Smooth muscle cell (in vitro differentiated cells): ENCODE measurements around the gene ZDHHC7. TPM values are rescaled to one million over a fixed set of nuclear protein-coding genes. Genes with fewer than 3 reads are reported as not detected.
A peak's percentile ranks its signal among the peaks of the same experiment; 100 is the strongest.
"Not testable (repeated sequence)": the region's sequence is repeated elsewhere in the genome, so short reads cannot be mapped to it uniquely, and the experiment has no call there.

Source experiments
- DNase-seq: peaks from one replicate; lab custom pipeline; 2025; ENCODE audit not compliant: unreplicated experiment; lab: John Stamatoyannopoulos, UW
- H2AFZ ChIP-seq: fragments of 200-600 bp; sonication (generic); 2 replicates; pipeline ENCODE4 v1.6.0; 2016; ENCODE audit warnings: antibody characterized with exemption, low read depth, mild to moderate bottlenecking
- H3F3A ChIP-seq: fragments of 200-600 bp; sonication (generic); 2 replicates; pipeline ENCODE4 v1.6.0; 2017; ENCODE audit warnings: antibody characterized with exemption, low read depth
- H3K27ac ChIP-seq: fragments of 200-600 bp; sonication (generic); 2 replicates; pipeline ENCODE4 v1.5.1; 2016; ENCODE audit warnings: low read depth, mild to moderate bottlenecking
- H3K27me3 ChIP-seq: fragments of 200-600 bp; sonication (generic); 2 replicates; pipeline ENCODE4 v1.6.1; 2016; ENCODE audit warnings: low read depth, mild to moderate bottlenecking
- H3K36me3 ChIP-seq: fragments of 200-600 bp; sonication (generic); 2 replicates; pipeline ENCODE4 v1.5.1; 2016; ENCODE audit warnings: low read depth
- H3K4me1 ChIP-seq: fragments of 200-600 bp; sonication (generic); 2 replicates; pipeline ENCODE4 v1.5.1; 2016; ENCODE audit warnings: low read depth
- H3K4me2 ChIP-seq: fragments of 200-600 bp; sonication (generic); 2 replicates; pipeline ENCODE4 v1.6.0; 2016; ENCODE audit warnings: mild to moderate bottlenecking
- H3K4me3 ChIP-seq: fragments of 200-600 bp; sonication (generic); 2 replicates; pipeline ENCODE4 v1.5.1; 2016; ENCODE audit warnings: mild to moderate bottlenecking
- H3K79me2 ChIP-seq: fragments of 200-600 bp; sonication (generic); 2 replicates; pipeline ENCODE4 v1.6.0; 2016; ENCODE audit warnings: low read depth, mild to moderate bottlenecking
- H3K9ac ChIP-seq: fragments of 200-600 bp; sonication (generic); 2 replicates; pipeline ENCODE4 v1.6.0; 2016; ENCODE audit warnings: low read depth
- H3K9me3 ChIP-seq: fragments of 200-600 bp; sonication (generic); replicated peaks from 2 replicates; pipeline ENCODE4 v1.5.1; 2016; ENCODE audit warnings: low read depth
- H4K20me1 ChIP-seq: fragments of 200-600 bp; sonication (generic); 2 replicates; pipeline ENCODE4 v1.6.0; 2016; ENCODE audit warnings: low read depth
- WGBS: methylation state at CpG from one replicate; pipeline ENCODE4 v1.1.7; 2016; ENCODE audit warnings: low lambda C conversion rate; 5-methylcytosine and 5-hydroxymethylcytosine counted together
- polyA plus RNA-seq: library from polyadenylated mRNA; unstranded; fragments of >200 nt; fragmentation: Nextera tagmentation; extraction: Ambion mirVana; gene quantifications from 2 replicates; pipeline ENCODE4 v1.2.1, GENCODE V29; 2016
- total RNA-seq: library from RNA; depleted of rRNA; stranded (reverse); fragments of >200 nt; gene quantifications from 2 replicates; pipeline ENCODE4 v1.2.3, GENCODE V29; 2014
- TF ChIP-seq, protein P1 (sequence below): fragments of 200-600 bp; sonication (generic); IDR thresholded peaks from 2 replicates; pipeline ENCODE4 v1.5.1; 2017; ENCODE audit warnings: borderline replicate concordance, mild to moderate bottlenecking, antibody characterized with exemption; ENCODE audit not compliant: insufficient read depth, poor library complexity, severe bottlenecking

The ZDHHC7 gene
- total and polyA plus RNA-seq, 2 experiments from 2014 or later = 31.9 to 39.1 TPM

DNA sequence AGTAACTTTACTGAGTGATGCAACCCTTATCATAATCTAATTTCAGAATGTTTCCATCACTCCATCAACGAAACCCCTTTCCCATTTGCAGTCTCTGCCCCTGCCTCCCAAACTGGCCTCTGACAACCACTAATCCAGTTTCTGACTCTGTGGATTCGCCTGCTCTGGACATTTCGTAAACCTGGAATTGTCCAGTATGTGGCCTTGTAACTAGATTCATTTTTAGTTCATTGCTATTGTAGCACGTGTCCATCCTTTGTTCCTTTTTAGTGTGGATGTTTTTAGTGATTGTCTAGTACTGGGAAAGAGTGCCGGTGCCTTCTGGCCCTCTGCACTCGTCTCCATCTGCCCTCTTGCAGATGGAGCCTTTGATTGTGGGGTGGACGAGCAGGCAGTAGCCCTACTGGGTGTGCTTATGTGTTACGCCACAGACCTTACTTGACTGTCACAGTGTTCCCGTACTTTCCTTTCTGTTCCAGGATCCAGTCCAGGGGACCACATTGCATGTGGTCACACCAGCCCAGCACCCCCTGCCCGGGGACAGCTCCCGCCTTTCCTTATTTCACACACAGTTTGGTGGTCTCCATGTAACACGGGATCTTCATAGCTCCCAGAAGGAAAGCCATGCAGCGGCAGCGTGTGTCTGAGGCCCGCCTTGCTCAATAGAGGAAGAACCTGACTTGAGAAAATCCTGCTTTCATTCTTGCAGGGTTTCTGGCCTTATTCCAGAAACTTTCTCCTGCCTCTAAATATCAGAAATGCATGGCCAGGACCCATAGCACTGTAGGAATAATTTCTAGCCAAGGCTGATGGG, 25.1 kb upstream of the ZDHHC7 start:
- H3K79me2 ChIP-seq = no peaks in the 10 kb centered on the region
- DNase-seq = no peak
- 95% methylated on average over 15 of the region's 15 CpGs for WGBS
- H3K4me3 ChIP-seq = no peak overlapping the region
- TF ChIP-seq, protein P1, sequence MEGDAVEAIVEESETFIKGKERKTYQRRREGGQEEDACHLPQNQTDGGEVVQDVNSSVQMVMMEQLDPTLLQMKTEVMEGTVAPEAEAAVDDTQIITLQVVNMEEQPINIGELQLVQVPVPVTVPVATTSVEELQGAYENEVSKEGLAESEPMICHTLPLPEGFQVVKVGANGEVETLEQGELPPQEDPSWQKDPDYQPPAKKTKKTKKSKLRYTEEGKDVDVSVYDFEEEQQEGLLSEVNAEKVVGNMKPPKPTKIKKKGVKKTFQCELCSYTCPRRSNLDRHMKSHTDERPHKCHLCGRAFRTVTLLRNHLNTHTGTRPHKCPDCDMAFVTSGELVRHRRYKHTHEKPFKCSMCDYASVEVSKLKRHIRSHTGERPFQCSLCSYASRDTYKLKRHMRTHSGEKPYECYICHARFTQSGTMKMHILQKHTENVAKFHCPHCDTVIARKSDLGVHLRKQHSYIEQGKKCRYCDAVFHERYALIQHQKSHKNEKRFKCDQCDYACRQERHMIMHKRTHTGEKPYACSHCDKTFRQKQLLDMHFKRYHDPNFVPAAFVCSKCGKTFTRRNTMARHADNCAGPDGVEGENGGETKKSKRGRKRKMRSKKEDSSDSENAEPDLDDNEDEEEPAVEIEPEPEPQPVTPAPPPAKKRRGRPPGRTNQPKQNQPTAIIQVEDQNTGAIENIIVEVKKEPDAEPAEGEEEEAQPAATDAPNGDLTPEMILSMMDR = no peak
- H3K27me3 ChIP-seq = no peaks in the 10 kb centered on the region
- no peaks in the 10 kb centered on the region for H3F3A ChIP-seq
- H3K9me3 ChIP-seq = no peaks in the 10 kb centered on the region
- H3K27ac ChIP-seq = peak overlapping the region; percentile 39
- peaks cover 4% of the 10 kb centered on the region for H4K20me1 ChIP-seq
- H3K36me3 ChIP-seq = no peaks in the 10 kb centered on the region
- H3K9ac ChIP-seq = no peak overlapping the region
- H2AFZ ChIP-seq = no peak overlapping the region
- no peaks in the 10 kb centered on the region for H3K4me1 ChIP-seq
- H3K4me2 ChIP-seq = no peak overlapping the region

GRCh38 chr16:85034591-85035433, 23.5 kb upstream of the ZDHHC7 start:
- no peak overlapping the region for H3K27ac ChIP-seq
- no peak overlapping the region for H3K4me3 ChIP-seq
- no peak for DNase-seq
- no peak overlapping the region for H3K4me2 ChIP-seq
- no peaks in the 10 kb centered on the region for H3K79me2 ChIP-seq
- H3K9ac ChIP-seq = no peak overlapping the region
- no peaks in the 10 kb centered on the region for H3K4me1 ChIP-seq
- no peak overlapping the region for H2AFZ ChIP-seq
- H3K27me3 ChIP-seq = no peaks in the 10 kb centered on the region
- H3F3A ChIP-seq = no peaks in the 10 kb centered on the region
- peaks cover 4% of the 10 kb centered on the region for H4K20me1 ChIP-seq
- 91% methylated on average over 16 of the region's 18 CpGs for WGBS
- no peaks in the 10 kb centered on the region for H3K36me3 ChIP-seq
- TF ChIP-seq, protein P1 = no peak
- H3K9me3 ChIP-seq = no peaks in the 10 kb centered on the region

GRCh38 chr16:85033171-85033570, 21.8 kb upstream of the ZDHHC7 start:
- WGBS = 68% methylated on average over 17 of the region's 17 CpGs
- Histone ChIP-seq H3K4me3 (no peak overlapping the region), H3K4me2 (no peak overlapping the region), H2AFZ (no peak overlapping the region), H3K79me2 (no peaks in the 10 kb centered on the region), H4K20me1 (peaks cover 10% of the 10 kb centered on the region), H3K9ac (no peak overlapping the region), H3K36me3 (no peaks in the 10 kb centered on the region), H3K27me3 (no peaks in the 10 kb centered on the region), H3K27ac (no peak overlapping the region), H3K4me1 (peaks cover 5% of the 10 kb centered on the region), H3K9me3 (no peaks in the 10 kb centered on the region), H3F3A (peaks cover 5% of the 10 kb centered on the region)
- DNase-seq = no peak
- TF ChIP-seq, protein P1 = no peak

DNA sequence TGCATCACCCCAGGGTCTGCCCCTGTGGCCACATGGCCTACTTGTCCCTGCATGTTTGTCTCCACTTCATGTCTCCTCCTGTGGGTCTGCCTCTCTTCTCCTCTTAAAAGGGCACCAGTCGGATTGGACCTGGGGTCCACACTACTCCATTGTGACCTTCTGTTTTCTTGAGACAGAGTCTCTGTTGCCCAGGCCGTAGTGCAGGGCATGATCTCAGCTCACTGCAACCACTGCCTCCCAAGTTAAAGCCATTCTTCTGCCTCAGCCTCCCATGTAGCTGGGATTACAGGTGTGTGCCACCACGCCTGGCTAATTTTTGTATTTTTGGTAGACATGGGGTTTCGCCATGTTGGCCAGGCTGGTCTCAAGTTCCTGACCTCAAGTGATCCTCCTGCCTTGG, 20.9 kb upstream of the ZDHHC7 start:
- H3K27me3 ChIP-seq, H3F3A ChIP-seq, H3K27ac ChIP-seq, H3K4me2 ChIP-seq, H3K4me3 ChIP-seq, H3K4me1 ChIP-seq, DNase-seq, H2AFZ ChIP-seq, H3K36me3 ChIP-seq, H4K20me1 ChIP-seq, H3K9me3 ChIP-seq, H3K9ac ChIP-seq, H3K79me2 ChIP-seq: not testable (repeated sequence)
- 97% methylated on average over 4 of the region's 4 CpGs for WGBS
